NCI-H69 (cell line): ENCODE measurements around the gene GXYLT1.
"Not testable (repeated sequence)": the region's sequence is repeated elsewhere in the genome, so short reads cannot be mapped to it uniquely, and the experiment has no call there.

ENCODE experiments used
- DNase-seq: peaks from one replicate; lab custom pipeline; 2025; lab: John Stamatoyannopoulos, UW

GXYLT1 gene, protein sequence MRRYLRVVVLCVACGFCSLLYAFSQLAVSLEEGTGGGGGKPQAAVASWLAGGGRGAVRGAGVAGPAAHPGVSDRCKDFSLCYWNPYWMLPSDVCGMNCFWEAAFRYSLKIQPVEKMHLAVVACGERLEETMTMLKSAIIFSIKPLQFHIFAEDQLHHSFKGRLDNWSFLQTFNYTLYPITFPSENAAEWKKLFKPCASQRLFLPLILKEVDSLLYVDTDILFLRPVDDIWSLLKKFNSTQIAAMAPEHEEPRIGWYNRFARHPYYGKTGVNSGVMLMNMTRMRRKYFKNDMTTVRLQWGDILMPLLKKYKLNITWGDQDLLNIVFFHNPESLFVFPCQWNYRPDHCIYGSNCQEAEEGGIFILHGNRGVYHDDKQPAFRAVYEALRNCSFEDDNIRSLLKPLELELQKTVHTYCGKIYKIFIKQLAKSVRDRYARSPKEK

GRCh38 chr12:42144408-42145196, at the start of gene GXYLT1:
Gene GXYLT1 (minus strand): TSS chr12:42144874. CDS start chr12:42144646, 228 bp downstream.
- DNase-seq: peak; percentile 95

- no peak for DNase-seq
Measured at GRCh38 chr12:42192686-42193085, 48.0 kb upstream of the GXYLT1 start.

DNA sequence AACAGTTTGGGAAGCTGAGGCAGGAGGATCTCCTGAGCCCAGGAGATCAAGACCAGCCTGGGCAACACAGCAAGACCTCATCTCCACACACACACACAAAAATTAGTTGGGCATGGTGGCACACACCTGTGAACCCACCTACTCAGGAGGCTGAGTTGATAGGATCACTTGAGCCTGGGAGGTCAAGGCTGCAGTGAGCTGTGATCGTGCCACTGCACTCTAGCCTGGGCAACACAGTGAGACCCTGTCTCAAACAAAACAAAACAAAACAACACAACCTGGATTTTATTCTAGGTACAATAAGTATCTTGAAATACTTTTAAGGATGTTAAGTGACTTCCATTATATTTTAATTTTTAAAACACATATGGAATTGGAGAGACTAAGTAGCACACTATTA, 47.6 kb upstream of the GXYLT1 start:
- DNase-seq: no peak

GRCh38 chr12:42190376-42190775, 45.7 kb upstream of the GXYLT1 start:
- DNase-seq: no peak

DNA sequence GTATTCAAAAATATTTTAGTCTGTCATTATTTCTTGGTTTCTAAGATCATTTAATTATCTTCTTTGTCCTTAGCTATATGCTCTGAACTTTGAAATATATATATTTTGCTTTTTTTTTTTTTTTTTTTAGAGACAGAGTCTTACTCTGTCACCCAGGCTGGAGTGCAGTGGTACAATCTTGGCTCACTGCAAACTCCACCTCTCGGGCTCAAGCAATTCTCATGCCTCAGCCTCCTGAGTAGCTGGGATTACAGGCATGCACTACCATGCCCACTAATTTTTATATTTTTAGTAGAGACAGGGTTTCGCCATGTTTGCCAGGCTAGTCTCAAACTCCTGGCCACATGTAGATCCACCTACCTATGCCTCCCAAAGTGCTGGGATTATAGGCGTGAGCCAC, 43.6 kb upstream of the GXYLT1 start:
- not testable (repeated sequence) for DNase-seq

- DNase-seq: no peak
Measured at GRCh38 chr12:42187799-42188198, 43.1 kb upstream of the GXYLT1 start.

DNA sequence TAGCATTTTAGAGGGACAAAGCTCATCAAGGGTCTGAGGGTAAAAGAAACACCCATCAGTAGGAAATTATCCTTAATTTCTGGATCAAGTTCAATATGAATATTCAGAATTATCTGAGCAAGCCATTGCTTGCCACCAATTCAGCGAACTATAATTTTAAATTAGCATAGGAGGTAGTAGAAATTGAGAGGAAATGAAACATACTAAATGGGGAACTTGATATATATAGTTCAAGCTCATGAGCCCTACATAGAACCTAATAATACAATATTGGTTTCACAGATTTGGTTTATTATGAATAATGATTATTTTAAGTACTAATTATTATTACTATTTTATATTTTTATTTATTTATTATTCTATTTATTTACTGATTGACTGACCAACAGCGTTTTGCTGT, 42.1 kb upstream of the GXYLT1 start:
- no peak for DNase-seq

DNA sequence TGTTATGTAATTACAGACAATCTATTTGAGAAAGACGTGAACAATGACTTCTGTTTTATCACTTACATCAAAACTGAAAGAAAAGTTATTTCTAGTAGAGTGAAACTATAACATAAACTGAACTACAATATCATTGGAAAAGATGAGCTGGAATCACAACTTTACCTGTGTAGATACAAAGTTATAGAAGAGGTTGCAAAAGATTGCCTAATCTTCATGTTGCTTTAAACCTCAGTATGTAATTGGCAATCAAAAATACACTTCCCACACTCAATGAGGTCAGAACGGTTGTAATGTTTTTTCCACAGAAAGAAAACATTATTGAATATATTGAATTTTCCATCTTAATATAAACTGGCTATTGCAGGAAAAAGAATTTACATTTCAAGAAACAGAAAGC, 37.7 kb upstream of the GXYLT1 start:
- no peak for DNase-seq

DNA sequence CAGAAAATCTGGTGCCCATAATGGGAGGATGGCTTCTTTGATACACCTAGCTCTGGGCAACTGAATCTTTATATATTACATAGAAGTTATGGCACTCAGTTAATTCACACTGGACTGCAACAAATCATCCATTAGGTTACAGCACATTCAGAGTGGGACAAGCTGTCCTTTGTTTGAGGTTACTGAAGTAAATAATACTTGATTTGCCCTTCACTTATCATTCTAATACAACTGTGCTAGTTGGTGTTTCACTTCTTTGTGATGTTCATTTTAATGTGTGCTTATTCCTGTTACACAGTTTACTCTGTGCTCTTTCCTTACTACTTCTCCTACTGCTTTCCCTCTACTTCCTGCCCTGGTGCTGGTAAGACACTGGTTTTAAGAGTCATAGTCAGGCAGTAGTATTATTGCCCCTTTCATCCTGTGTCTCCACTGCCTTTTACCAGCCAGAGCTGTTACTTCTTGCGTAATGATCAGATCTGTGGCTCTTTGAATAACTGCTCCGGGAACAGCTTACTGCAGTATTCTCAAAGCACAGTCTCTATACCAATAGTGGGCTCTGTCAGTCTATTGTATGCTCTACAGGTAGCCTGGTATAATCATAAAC, 36.4 kb upstream of the GXYLT1 start:
- peak; percentile 58 for DNase-seq

DNA sequence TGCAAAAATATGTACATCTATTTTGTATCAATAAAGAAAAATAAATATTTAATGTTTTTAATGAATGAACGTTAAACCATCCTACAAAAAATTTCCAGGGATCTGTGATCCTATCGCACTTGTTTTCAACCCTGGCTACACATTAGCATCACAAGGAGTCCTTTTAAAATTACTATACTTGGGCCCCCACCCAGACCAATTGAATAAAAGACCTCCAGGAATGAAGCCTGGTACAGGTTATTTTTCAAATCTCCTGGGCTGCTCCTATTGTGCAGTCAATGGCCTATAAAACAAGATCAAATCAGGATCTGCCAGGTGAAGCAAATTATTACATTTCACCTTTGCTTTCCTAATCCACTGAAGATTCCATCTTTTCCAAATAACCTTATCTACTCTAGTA, 33.4 kb upstream of the GXYLT1 start:
- DNase-seq: no peak

DNA sequence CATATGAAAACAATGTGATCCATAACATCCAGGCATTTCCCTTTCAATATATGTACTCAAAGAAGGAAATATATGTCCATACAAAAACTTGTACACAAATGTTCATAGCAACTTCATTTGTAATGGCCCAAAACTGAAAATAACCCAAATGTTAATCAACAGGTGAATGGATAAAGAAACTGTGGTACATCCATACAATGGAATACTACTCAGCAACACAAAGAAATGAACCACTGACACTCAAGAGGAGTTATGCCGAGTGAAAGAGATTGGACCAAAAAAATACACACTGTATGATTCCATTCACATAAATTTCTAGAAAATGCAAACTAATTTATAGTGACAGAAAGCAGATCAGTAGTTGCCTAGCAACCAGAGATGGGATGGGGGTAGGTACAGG, 30.3 kb upstream of the GXYLT1 start:
- no peak for DNase-seq

DNA sequence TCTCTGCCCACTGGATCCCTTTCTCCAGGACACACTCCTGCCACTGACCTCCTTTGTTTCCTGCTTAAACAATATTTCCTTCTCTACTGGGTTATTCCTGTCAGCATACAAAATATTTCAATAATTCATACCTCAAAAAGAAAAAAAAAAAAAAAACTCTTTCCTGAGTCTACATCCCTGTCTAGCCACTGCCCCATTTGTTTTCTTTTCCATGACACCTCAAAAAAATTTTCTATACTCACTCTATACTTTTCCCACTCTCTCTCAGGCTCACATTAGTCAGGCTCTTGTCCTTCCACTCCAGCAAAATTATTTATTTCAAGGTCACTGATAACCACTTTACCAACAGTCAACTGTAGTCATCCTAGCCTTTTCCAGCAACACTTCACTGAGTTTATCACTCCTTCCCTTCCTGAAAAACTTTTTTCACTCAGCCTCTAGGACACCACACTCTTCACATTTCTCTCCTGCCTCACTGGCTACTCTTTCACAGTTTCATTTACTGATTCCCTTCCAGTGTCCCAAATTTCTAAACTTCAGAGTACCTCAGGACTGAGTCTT, 29.4 kb upstream of the GXYLT1 start:
- DNase-seq: no peak

- DNase-seq: no peak
Measured at GRCh38 chr12:42172441-42173210, 28.0 kb upstream of the GXYLT1 start.

DNA sequence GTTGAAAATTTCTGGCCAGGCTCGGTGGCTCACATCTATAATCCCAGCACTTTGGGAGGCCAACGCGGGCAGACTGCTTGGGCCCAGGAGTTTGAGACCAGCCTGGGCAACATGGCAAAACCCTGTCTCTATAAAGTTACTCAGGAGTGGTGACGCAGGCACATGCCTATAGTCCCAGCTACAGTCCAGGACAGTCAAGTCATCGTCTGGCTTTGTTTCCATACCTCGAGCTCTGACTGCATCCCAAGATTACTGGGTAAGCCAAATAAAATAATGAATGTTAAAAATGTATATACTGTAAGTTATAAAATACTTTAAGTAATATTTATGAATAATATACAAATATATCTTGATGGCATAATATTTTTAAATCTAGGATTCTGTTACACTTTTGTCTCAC, 23.0 kb upstream of the GXYLT1 start:
- no peak for DNase-seq

DNA sequence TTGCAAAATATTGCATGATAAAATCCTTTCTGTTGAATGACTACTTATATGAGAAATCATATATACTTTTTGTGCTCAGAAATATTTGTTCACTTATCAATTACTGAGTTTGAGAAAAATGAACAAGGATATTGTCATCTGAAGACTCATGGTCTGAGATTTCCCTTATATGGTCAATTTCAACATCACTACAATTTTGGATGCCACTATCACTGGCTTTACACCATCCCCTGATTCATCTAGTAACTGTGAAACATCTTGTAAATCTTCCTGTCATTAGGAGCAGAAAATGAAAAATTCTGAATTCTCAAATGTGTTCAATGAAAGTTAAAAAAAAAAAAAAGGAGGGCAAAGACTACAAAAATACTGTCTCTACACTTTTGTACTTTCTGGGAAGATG, 21.8 kb upstream of the GXYLT1 start:
- no peak for DNase-seq

GRCh38 chr12:42163913-42164312, 19.2 kb upstream of the GXYLT1 start:
- DNase-seq: no peak

DNA sequence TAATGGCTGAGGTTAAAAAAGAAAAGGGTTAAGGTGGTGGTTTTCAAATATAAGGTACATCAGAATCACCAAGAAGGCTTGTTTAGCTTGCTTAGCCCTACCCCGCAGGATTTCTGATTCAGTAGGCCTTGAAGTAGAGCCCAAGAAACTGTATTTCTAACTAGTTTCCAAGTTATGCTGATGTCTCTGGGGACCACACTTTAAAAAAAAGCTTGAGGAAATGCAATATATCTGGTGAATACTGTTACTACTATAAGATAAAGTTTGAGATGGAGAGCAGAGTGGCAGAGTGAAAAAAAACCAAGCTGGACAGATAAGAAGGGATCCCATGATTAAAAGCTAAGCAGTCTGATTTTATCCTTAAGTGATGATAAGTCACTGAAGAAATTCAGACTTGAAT, 18.3 kb upstream of the GXYLT1 start:
- no peak for DNase-seq

- no peak for DNase-seq
Measured at GRCh38 chr12:42162193-42162592, 17.5 kb upstream of the GXYLT1 start.

DNA sequence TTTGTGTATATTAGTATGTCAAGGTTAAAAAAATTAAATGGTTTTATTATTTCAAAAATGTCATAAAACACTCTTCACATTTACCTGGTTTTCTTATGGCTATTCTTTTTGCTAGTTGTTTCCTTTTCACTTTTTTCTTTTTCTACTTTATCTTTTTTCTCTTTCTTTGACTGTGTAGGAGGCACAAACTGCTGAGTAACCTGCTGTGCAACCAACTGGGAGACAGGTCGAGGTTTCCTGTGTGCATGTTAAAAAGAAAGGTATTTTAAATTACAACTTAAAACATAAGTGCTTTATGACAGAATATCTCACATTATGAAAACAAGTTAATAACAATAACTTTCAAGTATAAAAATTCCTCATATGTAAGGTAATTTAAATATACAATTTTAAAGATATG, 16.9 kb upstream of the GXYLT1 start:
- no peak for DNase-seq

DNA sequence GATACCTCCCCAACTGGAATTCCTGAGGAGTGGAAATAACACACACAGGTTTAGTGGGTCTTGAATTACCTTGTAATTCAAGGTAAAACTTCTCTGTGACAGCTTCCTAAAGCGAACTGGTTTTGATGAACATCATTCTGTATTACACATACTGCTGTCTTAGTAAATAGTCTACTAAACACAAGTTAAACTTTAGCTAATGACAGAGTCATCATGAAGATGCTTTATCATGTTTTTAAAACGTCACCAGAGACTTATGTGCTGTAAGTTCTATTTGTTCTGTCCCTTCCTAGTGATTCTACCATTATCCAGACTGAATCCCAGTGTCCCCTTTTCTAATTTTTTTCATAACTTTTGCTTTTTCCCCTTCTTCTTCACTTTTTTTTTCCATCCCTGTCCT, 11.6 kb upstream of the GXYLT1 start:
- no peak for DNase-seq

DNA sequence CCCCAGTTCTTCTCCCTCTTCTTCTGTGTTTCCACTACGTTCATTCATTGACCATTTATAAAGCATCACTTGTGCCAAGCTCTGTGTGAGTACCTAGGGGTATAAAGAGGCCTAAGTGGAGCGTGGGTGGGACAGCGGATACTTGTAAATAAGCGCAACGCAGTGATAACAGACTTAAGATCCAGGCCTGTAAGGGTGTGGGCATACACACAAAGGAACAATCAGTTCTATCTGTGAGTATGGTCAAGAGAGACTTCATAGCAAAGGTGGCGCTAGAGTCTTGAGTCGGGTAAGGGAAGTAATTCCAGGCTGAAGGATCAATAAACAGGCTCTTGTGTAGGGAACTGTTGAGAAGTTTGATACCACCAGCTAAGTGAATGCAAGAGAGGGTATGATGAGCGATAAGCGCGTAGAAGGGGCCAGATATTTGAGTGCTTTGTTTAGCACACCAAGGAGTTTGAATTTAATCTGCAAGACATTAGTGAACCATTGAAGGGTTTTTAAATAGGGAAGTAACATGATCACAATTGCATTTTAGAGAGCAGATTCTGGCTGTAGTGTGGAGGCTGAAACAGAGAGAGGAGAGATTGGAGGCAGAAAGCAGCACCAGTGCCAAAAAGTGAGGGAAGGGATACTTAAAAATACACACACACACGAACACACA, 1.0 kb upstream of the GXYLT1 start:
- DNase-seq: peak; percentile 17
